WTC11 (cell line): ENCODE results near the gene ADD2.

Source experiments
- CTCF ChIP-seq: fragments of 200-600 bp; IDR thresholded peaks from 2 replicates; pipeline ENCODE4 v1.8.0; 2022; ENCODE audit warnings: antibody characterized with exemption
- ETV6 ChIP-seq: sonication (generic); formaldehyde crosslinking; IDR thresholded peaks from 2 replicates; pipeline ENCODE4 v1.8.1; 2022; ENCODE audit warnings: mild to moderate bottlenecking, missing genetic modification reagents
- MYBL2 ChIP-seq: sonication (generic); formaldehyde crosslinking; IDR thresholded peaks from 2 replicates; pipeline ENCODE4 v1.8.1; 2023; ENCODE audit warnings: mild to moderate bottlenecking, moderate library complexity, missing genetic modification reagents
- SP1 ChIP-seq: sonication (generic); formaldehyde crosslinking; conservative IDR thresholded peaks from 2 replicates; pipeline ENCODE4 v1.8.1; 2022; ENCODE audit warnings: missing genetic modification reagents
- USF2 ChIP-seq: sonication (generic); formaldehyde crosslinking; IDR thresholded peaks from 2 replicates; pipeline ENCODE4 v1.8.1; 2023; ENCODE audit warnings: mild to moderate bottlenecking, missing genetic modification reagents, moderate library complexity
- ZNF121 ChIP-seq: sonication (generic); formaldehyde crosslinking; IDR thresholded peaks from 2 replicates; pipeline ENCODE4 v1.8.0; 2023; ENCODE audit warnings: missing genetic modification reagents
- ZNF138 ChIP-seq: sonication (generic); formaldehyde crosslinking; conservative IDR thresholded peaks from 2 replicates; pipeline ENCODE4 v1.8.1; 2022; ENCODE audit warnings: mild to moderate bottlenecking, moderate library complexity, missing genetic modification reagents
- ZNF232 ChIP-seq: sonication (generic); formaldehyde crosslinking; IDR thresholded peaks from 2 replicates; pipeline ENCODE4 v1.8.0; 2022; ENCODE audit warnings: mild to moderate bottlenecking, missing genetic modification reagents
- ZNF281 ChIP-seq: sonication (generic); formaldehyde crosslinking; IDR thresholded peaks from 2 replicates; pipeline ENCODE4 v1.8.0; 2023; ENCODE audit warnings: mild to moderate bottlenecking, missing genetic modification reagents
- ZNF416 ChIP-seq: fragments of 250-450 bp; sonication (Bioruptor Pico); IDR thresholded peaks from 2 replicates; pipeline ENCODE4 v1.9.0; 2021; ENCODE audit warnings: mild to moderate bottlenecking, inconsistent platforms

- TF ChIP-seq ZNF416, result no peak
- no peak for TF ChIP-seq USF2 (CRISPR knock-in tag)
- no peak for TF ChIP-seq CTCF
- TF ChIP-seq ZNF281, result no peak
- no peak for TF ChIP-seq ETV6 (CRISPR knock-in tag)
- no peak for TF ChIP-seq ZNF138 (CRISPR knock-in tag)
- TF ChIP-seq ZNF121 (CRISPR knock-in tag), result no peak
- no peak for TF ChIP-seq ZNF232 (CRISPR knock-in tag)
- TF ChIP-seq SP1 (CRISPR knock-in tag), result no peak
- no peak for TF ChIP-seq MYBL2
These were observed 42.5 kb downstream of the ADD2 start for GRCh38 chr2:70725505-70725904.
